SH-SY5Y (cell line): ENCODE measurements around the gene LHX1.

Experiments
- GATA2 ChIP-seq: IDR thresholded peaks from 2 replicates; pipeline ENCODE4 v1.6.1; 2011; ENCODE audit warnings: mild to moderate bottlenecking, low read depth, low read length
- GATA3 ChIP-seq: IDR thresholded peaks from 2 replicates; pipeline ENCODE4 v1.6.1; 2011; ENCODE audit warnings: low read depth, mild to moderate bottlenecking, low read length, moderate library complexity

DNA sequence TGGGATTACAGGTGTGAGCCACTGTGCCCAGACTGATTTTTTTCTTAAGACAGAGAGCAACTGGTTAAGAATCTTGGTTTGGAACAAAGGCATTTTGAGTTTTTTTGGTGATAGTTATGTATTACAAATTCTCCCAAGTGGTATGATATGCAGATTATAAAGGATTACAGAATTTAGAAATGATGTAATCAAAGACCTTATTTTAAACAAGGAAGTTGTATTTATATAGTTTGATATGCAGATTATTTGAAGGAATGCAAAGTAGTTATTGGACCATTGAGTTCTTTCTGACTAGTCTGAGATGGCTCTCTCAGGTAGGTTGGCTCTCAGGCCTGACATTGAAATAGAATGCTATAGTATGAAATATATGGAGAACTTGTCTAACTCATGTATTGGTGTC, 46.3 kb downstream of the LHX1 start:
- TF ChIP-seq GATA2 (no peak), GATA3 (no peak)
